Spleen (tissue), 11 donors: ENCODE data around the gene UTP14C. TPM values are rescaled to one million over a fixed set of nuclear protein-coding genes. Genes with fewer than 3 reads are reported as not detected.

Experiments used
- DNase-seq: peaks from one replicate; pipeline ENCODE4 v3.0.0-alpha.2; 2020
- H3K27ac ChIP-seq, 8 donors: fragments of 200-600 bp; sonication (generic) in 7 of 8; 1 replicate in 4 of 8; 2 replicates in 4 of 8; pipeline versions ENCODE4 v1.5.0 to v1.8.0; 2016 to 2021; ENCODE audit warnings: inconsistent platforms in 4 of 8, mild to moderate bottlenecking in 4 of 8, moderate library complexity in 1 of 8
- H3K27me3 ChIP-seq, 7 donors: fragments of 200-600 bp; sonication (generic) in 6 of 7; replicated peaks in 1 of 7; 1 replicate in 4 of 7; 2 replicates in 3 of 7; pipeline versions ENCODE4 v1.5.0 to v1.8.0; 2016 to 2021; ENCODE audit warnings: inconsistent platforms in 3 of 7, mild to moderate bottlenecking in 1 of 7
- H3K36me3 ChIP-seq, 6 donors: fragments of 200-600 bp; sonication (generic) in 5 of 6; 1 replicate in 4 of 6; 2 replicates in 2 of 6; pipeline versions ENCODE4 v1.5.0 to v1.8.0; 2016 to 2021; ENCODE audit warnings: inconsistent platforms in 2 of 6
- H3K4me1 ChIP-seq, 6 donors: fragments of 200-600 bp; sonication (generic) in 5 of 6; 1 replicate in 3 of 6; 2 replicates in 3 of 6; pipeline versions ENCODE4 v1.5.0 to v1.8.0; 2016 to 2021; ENCODE audit warnings: inconsistent platforms in 3 of 6
- H3K4me3 ChIP-seq, 8 donors: fragments of 200-600 bp; sonication (generic) in 7 of 8; 1 replicate in 4 of 8; 2 replicates in 4 of 8; pipeline versions ENCODE4 v1.5.0 to v1.8.0; 2016 to 2021; ENCODE audit warnings: inconsistent platforms in 4 of 8, mild to moderate bottlenecking in 4 of 8, moderate library complexity in 2 of 8
- H3K9me3 ChIP-seq, 8 donors: fragments of 200-600 bp; sonication (generic) in 7 of 8; 1 replicate in 4 of 8; 2 replicates in 4 of 8; pipeline versions ENCODE4 v1.5.0 to v1.8.0; 2016 to 2021; ENCODE audit warnings: inconsistent platforms in 4 of 8
- POLR2A ChIP-seq, 3 donors: fragments of 450-650 bp; IDR thresholded peaks; one replicate each; pipeline ENCODE4 v1.5.1; 2017; ENCODE audit warnings: antibody characterized with exemption in 3 of 3, mild to moderate bottlenecking in 1 of 3
- POLR2AphosphoS5 ChIP-seq, 3 donors: sonication (generic); formaldehyde crosslinking; IDR thresholded peaks; one replicate each; pipeline ENCODE4 v1.5.1; 2017; ENCODE audit warnings: antibody characterized with exemption in 3 of 3
- WGBS, 5 donors: extraction: QIAGEN DNeasy Blood & Tissue Kit in 3 of 5; methylation state at CpG; one replicate each; pipeline versions ENCODE4 v1.1.5 to v1.1.7; 2013 to 2018; 5-methylcytosine and 5-hydroxymethylcytosine counted together
- intact Hi-C: fragments of 100-400 bp; cut with DNase I; formaldehyde crosslinking; loops from one replicate; pipeline ENCODE4 v1.15.0; 2023; ENCODE audit warnings: low total_unique reads
- polyA plus RNA-seq, 3 donors: library from polyadenylated mRNA; stranded (reverse); fragments of 200-250 nt; gene quantifications; one replicate each; pipeline ENCODE4 v1.2.1, GENCODE V29; 2013
- total RNA-seq, 7 donors: library from RNA; depleted of rRNA in 3 of 7; stranded (reverse); fragments of >200 nt in 3 of 7; fragmentation: NEBNext Ultra II Directional in 4 of 7; extraction: Animal tissue kit (Norgen Biotek cat#: 25700) in 4 of 7; gene quantifications; one replicate each; pipeline versions ENCODE4 v1.1.0 to v1.2.1, GENCODE V29; 2016 to 2021
- TF ChIP-seq, protein P1 (sequence below), 11 experiments: fragments of 200-600 bp in 7 of 11; fragments of 450-650 bp in 4 of 11; sonication (generic) in 4 of 11; IDR thresholded peaks in 8 of 11; conservative IDR thresholded peaks in 3 of 11; 1 replicate in 7 of 11; 2 replicates in 4 of 11; pipeline versions ENCODE4 v1.4.0 to v1.8.0; 2016 to 2021; ENCODE audit warnings: antibody characterized with exemption in 11 of 11, inconsistent platforms in 4 of 11, mild to moderate bottlenecking in 1 of 11
- donor health status: healthy with polysubstance abuse.
- donor health status: DM: no; HTN: no; CAD: no; lungs with moderate emphysema.
- donor health status: DM: no; HTN: no; CAD: no.
- donor health status: Bipolar disorder and iron deficiency.
- donor health status: healthy.
- donor health status: DM: no; HTN: no; CAD: no.
- donor health status: DM: yes; HTN: yes; CAD: no.

The UTP14C gene
- total and polyA plus RNA-seq, 10 donors = 2.2 to 20.2 (median 15.0) TPM

DNA sequence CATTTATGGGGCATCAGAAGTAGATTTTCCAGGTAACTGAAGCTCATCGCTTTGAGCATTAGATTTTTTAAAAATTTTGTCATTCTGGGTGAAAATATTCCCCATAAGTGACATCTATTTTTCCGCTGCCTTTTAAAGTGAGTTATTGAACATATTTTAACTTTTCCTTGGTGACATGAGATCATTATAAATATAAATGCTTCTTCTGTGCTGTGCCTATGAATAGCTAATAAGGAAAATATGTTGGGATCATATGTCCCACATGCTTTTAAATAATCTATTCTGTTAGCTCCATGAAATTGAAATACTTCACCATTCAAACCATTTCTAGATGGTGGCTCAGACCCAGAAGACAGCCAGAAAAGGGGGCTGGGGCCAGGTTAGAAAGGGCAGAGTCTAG lies 27.3 kb upstream of the UTP14C start:
- Histone ChIP-seq H3K36me3 (no peaks in the 10 kb centered on the region), H3K4me1 (peaks cover 0 to 14% (median 6%) of the 10 kb centered on the region in 6 donors), H3K27me3 (peaks cover 0 to 6% (median 0%) of the 10 kb centered on the region in 7 donors), H3K9me3 (no peaks in the 10 kb centered on the region), H3K27ac (no peak overlapping the region), H3K4me3 (no peak overlapping the region)
- TF ChIP-seq, protein P1, sequence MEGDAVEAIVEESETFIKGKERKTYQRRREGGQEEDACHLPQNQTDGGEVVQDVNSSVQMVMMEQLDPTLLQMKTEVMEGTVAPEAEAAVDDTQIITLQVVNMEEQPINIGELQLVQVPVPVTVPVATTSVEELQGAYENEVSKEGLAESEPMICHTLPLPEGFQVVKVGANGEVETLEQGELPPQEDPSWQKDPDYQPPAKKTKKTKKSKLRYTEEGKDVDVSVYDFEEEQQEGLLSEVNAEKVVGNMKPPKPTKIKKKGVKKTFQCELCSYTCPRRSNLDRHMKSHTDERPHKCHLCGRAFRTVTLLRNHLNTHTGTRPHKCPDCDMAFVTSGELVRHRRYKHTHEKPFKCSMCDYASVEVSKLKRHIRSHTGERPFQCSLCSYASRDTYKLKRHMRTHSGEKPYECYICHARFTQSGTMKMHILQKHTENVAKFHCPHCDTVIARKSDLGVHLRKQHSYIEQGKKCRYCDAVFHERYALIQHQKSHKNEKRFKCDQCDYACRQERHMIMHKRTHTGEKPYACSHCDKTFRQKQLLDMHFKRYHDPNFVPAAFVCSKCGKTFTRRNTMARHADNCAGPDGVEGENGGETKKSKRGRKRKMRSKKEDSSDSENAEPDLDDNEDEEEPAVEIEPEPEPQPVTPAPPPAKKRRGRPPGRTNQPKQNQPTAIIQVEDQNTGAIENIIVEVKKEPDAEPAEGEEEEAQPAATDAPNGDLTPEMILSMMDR (IDR thresholded peaks at IDR 0.05 in 8 of 11, conservative IDR thresholded peaks at IDR 0.05 in 3 of 11) = no peak
- TF ChIP-seq POLR2A (IDR thresholded peaks at IDR 0.05) (no peak), POLR2AphosphoS5 (IDR thresholded peaks at IDR 0.05) (no peak)
- DNase-seq = no peak
- intact Hi-C loops = no loop called here
- WGBS, 5 donors = 90 to 99% (median 94%) methylated on average over 2 of the region's 2 CpGs

DNA sequence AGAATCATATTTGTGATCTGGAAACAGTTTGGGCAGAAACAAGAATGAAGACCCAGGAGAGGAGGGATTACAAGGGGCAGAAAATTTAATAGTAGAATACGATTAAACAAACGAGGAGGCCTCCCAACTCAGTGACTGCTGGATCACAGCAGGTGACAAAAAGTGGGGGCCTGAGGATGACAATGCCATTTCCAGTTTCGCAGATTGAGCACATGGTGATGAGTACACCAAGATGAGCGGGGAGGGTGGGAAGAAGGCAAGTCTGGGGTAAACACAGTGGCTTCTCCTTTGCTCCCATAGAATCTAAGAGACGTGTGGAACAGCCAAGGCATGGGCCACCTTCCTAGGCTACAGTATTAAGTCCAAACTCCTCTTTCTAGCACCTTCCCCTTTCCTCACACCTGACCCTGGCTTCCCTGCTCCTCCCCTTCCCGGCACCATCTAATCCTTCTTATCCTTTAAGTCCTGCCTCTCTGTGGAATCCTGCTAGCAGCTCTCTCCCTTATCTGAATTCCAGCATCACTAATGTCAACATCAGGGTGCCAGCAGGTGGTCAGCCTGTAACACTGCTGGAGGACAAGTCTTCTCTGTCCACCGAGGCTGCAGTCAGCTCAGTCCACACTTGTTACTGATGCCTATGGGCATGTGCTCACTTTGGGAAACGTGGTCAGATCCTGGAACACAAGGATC lies 26.7 kb upstream of the UTP14C start:
- Histone ChIP-seq H3K9me3 (no peaks in the 10 kb centered on the region), H3K4me1 (peaks cover 0 to 14% (median 6%) of the 10 kb centered on the region in 6 donors), H3K27ac (no peak overlapping the region), H3K27me3 (peaks cover 0 to 6% (median 0%) of the 10 kb centered on the region in 7 donors), H3K4me3 (no peak overlapping the region), H3K36me3 (no peaks in the 10 kb centered on the region)
- TF ChIP-seq POLR2AphosphoS5 (IDR thresholded peaks at IDR 0.05) (no peak), POLR2A (IDR thresholded peaks at IDR 0.05) (no peak)
- TF ChIP-seq, protein P1 (IDR thresholded peaks at IDR 0.05 in 8 of 11, conservative IDR thresholded peaks at IDR 0.05 in 3 of 11) = no peak
- whole genome bisulfite sequencing, 5 donors = 75 to 88% (median 81%) methylated on average over 8 of the region's 8 CpGs
- intact Hi-C loops = no loop called here
- no peak for DNase-seq

DNA sequence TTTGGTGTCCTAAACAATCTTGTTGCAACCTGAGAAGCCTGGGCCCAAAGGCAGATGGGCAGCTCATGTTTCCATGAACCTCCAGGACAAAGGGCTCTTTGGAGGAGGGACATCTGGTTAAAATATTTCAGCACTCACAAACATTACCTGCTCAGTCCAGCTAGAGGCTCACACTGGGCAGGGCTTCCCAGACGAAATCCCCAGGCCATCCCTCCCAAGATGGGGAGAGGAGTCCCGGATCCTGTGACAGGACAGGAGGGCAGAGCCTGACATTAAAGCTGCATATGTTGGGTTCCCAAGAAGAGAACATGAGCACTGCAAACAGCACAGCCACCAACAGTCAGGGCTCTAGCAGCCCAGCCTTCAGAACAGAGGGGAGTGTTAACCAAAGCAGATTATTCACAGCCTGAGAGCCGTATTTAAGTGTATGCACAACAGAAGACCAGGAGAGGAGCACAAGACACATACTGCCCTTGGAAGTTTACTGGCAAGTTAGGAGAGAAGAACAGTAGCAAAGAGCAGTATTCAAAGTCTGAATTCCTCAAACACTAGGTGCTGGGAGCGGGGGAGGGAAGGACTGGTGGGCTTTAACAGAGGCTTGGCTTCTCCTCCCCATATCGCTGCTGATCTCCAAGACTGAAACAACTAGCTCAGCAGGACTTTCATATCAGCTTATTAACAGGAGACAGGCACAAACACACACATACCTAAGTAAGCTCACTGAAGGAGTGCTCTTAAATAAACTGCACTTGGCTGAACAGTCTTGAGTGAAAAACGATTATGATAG lies 25.6 kb upstream of the UTP14C start:
- intact Hi-C loops = no loop called here
- H3K9me3 ChIP-seq = no peaks in the 10 kb centered on the region
- 62 to 82% (median 70%) methylated on average over 6 of the region's 6 CpGs for WGBS, 5 donors
- no peak overlapping the region for H3K4me3 ChIP-seq
- no peaks in the 10 kb centered on the region for H3K36me3 ChIP-seq
- peaks cover 0 to 6% (median 0%) of the 10 kb centered on the region in 7 donors for H3K27me3 ChIP-seq
- no peak for TF ChIP-seq POLR2AphosphoS5 (IDR thresholded peaks at IDR 0.05)
- no peak for TF ChIP-seq POLR2A (IDR thresholded peaks at IDR 0.05)
- TF ChIP-seq, protein P1 (IDR thresholded peaks at IDR 0.05 in 8 of 11, conservative IDR thresholded peaks at IDR 0.05 in 3 of 11) = no peak
- H3K4me1 ChIP-seq = peaks cover 0 to 14% (median 6%) of the 10 kb centered on the region in 6 donors
- H3K27ac ChIP-seq = no peak overlapping the region
- no peak for DNase-seq

DNA sequence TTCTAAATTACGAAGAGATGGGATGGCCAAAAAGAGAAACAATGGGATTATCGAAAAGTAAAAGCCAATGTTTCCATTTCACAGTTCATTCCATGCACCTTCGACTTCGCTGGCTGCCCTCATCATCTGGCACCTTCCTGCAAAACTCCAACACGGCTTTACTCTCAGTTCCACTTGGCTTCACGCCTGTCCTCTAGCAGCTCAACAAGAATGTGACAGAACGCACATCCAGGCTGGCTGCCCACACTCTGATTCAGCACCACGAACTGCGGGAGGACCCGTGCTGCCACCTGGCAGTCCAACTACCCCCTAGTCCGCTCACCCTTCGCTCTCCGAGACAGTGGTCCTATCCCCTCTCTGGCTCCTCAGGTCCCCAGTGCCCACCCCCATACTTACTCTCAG lies 25.0 kb upstream of the UTP14C start:
- no peak overlapping the region for H3K27ac ChIP-seq
- peaks cover 0 to 6% (median 0%) of the 10 kb centered on the region in 7 donors for H3K27me3 ChIP-seq
- peaks cover 0 to 14% (median 6%) of the 10 kb centered on the region in 6 donors for H3K4me1 ChIP-seq
- H3K9me3 ChIP-seq = no peaks in the 10 kb centered on the region
- H3K4me3 ChIP-seq = no peak overlapping the region
- DNase-seq = no peak
- TF ChIP-seq, protein P1 (IDR thresholded peaks at IDR 0.05 in 8 of 11, conservative IDR thresholded peaks at IDR 0.05 in 3 of 11) = no peak
- intact Hi-C loops = no loop called here
- WGBS, 5 donors = 74 to 86% (median 84%) methylated on average over 13 of the region's 13 CpGs
- H3K36me3 ChIP-seq = no peaks in the 10 kb centered on the region
